Bladder microvascular endothelial cell (primary cell): ENCODE data around the gene IL11. TPM values are rescaled to one million over a fixed set of nuclear protein-coding genes. Genes with fewer than 3 reads are reported as not detected.

Experiments used
- total RNA-seq: library from RNA; depleted of rRNA; stranded (reverse); fragments of >200 nt; gene quantifications from 2 replicates; pipeline ENCODE4 v1.2.3, GENCODE V29; 2014

IL11 gene
- under 0.01 TPM in 1 of 2 replicates, not detected in the other for total RNA-seq

DNA sequence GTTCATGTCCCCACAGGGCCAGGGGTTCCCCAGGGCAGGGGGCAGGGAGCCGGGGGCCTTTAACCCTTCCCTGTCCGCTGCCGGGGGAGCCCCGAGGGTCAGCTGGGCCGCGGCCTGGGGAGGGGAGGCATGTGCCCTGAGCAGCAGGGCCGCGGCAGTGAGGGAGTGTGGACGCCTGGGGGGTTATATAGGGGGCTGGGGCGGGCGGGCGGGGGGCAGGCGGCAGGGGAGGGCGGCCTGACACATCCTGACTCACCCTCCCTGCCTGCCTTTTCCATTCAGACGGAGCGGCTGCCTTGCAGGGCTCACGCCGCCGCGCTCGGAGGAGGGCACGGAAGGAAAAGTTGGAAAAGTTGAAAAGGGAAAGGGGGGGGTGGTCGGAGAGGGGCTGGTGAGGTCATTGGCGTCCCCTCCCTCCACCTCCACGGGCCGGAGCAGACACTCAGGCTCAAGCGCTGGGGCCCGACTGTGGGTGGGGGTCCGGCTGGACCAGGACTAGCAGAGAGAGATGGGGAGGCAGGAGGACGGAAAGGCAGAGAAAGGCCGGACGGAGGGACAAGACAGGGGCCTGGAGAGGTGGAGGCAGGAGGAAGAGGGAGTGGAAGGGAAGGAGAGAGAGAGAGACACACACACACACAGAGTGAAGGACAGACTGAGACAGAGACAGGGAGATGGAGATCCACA, at the start of gene IL11:
TSS of gene IL11 (minus strand) at position 159 of the 684 bp plus-strand sequence. CDS start at position 6, 153 bp downstream.

DNA sequence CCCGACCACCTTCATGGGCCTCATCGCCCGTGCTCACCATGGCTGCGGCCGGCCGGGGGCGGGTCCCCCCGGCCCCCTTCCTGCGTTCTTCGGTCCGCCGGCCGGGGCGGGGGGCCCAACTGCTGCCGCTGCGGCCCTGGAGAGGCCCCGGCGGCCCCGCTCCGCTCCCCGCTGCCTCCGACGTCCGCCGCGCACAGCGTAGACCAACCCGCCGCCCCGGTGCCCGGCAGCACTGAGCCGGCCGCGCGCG, 37.2 kb upstream of the IL11 start, which contains the start of gene UBE2S:
TSS of gene UBE2S (minus strand) at position 239 of the 250 bp plus-strand sequence. CDS start at position 40, 199 bp downstream.

DNA sequence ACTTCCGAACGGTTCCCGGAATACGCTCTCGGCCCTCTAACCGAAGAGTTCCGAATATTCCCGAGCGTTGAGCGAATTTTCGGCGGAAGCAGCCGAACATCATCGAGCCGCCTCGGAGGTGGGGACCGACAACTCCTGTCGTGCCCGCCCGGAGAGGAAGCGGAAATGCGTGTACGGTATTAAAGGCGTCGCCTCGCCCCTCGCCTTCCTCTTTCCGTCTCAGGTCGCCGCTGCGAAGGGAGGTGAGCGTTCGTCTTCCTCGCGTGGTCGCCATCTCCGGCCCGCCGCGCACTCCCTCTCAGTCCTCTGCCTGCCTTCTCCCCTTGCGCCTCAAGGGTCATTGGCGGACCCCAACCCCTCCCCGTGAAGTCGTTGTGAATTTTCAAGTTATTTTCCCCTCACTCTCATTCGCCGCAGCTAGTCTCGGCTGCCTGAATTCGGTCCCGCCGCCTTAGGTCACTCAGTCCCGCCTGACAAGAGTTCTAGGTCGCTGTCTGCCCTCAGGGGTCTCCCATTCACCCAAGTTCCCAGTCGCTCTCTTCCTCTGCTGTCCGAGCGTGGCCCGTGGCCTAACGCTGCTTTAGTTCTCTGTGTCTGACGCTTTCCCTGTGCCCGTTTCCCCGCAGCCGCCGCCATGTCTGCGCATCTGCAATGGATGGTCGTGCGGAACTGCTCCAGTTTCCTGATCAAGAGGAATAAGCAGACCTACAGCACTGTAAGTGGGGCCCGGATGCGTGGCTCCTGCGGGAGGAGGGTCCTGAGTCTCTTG, 15.6 kb upstream of the IL11 start, which contains the start of gene RPL28:
TSS of gene RPL28 (plus strand) at position 209 of the 769 bp plus-strand sequence. CDS start at position 635, 426 bp downstream.

GRCh38 chr19:55384131-55384919, 14.1 kb upstream of the IL11 start, which contains the start of gene TMEM238:
TSS of gene TMEM238 (minus strand) at chr19:55384292. CDS start at chr19:55384259, 33 bp downstream.

DNA sequence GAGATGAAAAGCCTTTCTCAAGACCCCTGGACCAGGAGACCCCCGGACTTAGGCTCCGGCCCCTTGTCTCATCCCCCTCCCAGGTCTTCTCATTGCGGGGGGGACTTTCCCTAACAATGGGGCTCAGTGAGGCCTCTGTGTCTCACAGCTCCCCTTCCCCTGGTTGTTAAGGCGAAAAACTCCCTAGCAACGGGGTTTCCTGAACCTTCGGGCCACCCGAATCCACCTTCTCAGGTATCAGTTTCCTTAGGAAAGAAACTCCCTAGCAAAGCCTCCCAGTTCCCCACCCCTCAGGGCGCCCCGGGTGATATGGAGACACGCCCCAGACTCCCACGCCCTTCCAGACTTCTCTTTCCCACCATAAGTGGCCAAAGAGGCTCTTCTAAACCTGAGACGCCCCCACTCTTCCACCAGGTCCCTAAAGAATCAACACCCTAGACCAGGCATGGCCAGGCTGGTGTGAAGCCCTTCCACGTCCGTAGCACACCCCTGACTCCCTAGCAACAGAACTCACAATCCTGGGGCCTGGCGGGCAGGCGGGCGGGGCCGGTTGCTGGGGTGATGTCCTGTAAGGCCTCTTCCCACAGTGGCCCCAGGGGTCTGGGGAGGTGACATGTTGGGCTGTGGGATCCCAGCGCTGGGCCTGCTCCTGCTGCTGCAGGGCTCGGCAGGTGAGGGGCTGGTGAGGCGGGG, 6.1 kb upstream of the IL11 start, which contains the start of gene TMEM190:
TSS of gene TMEM190 (plus strand) at position 586 of the 693 bp plus-strand sequence. CDS start at position 614, 28 bp downstream.

GRCh38 chr19:55362990-55363716, 7.1 kb downstream of the IL11 start, which contains the start of gene GARIN5B:
TSS of gene GARIN5B (minus strand) at chr19:55363260. CDS start at chr19:55363066, 194 bp downstream.

GRCh38 chr19:55354698-55355212, 15.5 kb downstream of the IL11 start, which contains the start of gene COX6B2:
TSS of gene COX6B2 (minus strand) at chr19:55354719. CDS start at chr19:55354521, 198 bp downstream.

GRCh38 chr19:55339105-55339888, 31.0 kb downstream of the IL11 start, which contains the start of gene KMT5C:
TSS of gene KMT5C (plus strand) at chr19:55339876. CDS start at chr19:55341937, 2,061 bp downstream.

GRCh38 chr19:55325172-55325571, 45.1 kb downstream of the IL11 start, which contains the start of gene TMEM150B:
TSS of gene TMEM150B (minus strand) at chr19:55325341. CDS start at chr19:55321036, 4,305 bp downstream.

Other genes starting within 250 kb of the IL11 start
- 1.4 and 4.7 TPM in 2 replicates for gene TNNT1, start 221.3 kb downstream of the IL11 start, total RNA-seq
- gene TNNI3, start 212.7 kb downstream of the IL11 start, total RNA-seq, result not detected in 2 replicates
- 0.16 and 0.19 TPM in 2 replicates for gene DNAAF3, start 203.8 kb downstream of the IL11 start, total RNA-seq
- not detected in 2 replicates for gene SYT5, start 190.2 kb downstream of the IL11 start, total RNA-seq
- gene PTPRH, start 161.0 kb downstream of the IL11 start, total RNA-seq, result 0.25 and 0.65 TPM in 2 replicates
- 0.32 and 1.0 TPM in 2 replicates for gene TMEM86B, start 141.7 kb downstream of the IL11 start, total RNA-seq
- gene PPP6R1, start 111.4 kb downstream of the IL11 start, total RNA-seq, result 20.4 and 44.2 TPM in 2 replicates
- 21.5 and 23.5 TPM in 2 replicates for gene HSPBP1, start 90.4 kb downstream of the IL11 start, total RNA-seq
- 0.49 and 0.82 TPM in 2 replicates for gene BRSK1, start 86.5 kb downstream of the IL11 start, total RNA-seq
- gene TMEM150B, start 45.1 kb downstream of the IL11 start, total RNA-seq, result not detected in 2 replicates
- 3.9 and 6.2 TPM in 2 replicates for gene KMT5C, start 30.6 kb downstream of the IL11 start, total RNA-seq
- gene COX6B2, start 15.7 kb downstream of the IL11 start, total RNA-seq, result not detected in 2 replicates
- not detected in 2 replicates for gene GARIN5B, start 7.2 kb downstream of the IL11 start, total RNA-seq
- gene TMEM190, start 6.4 kb upstream of the IL11 start, total RNA-seq, result not detected in 2 replicates
- gene TMEM238, start 13.8 kb upstream of the IL11 start, total RNA-seq, result not detected in 2 replicates
- gene RPL28, start 15.5 kb upstream of the IL11 start, total RNA-seq, result 170 and 234 TPM in 2 replicates
- gene UBE2S, start 37.3 kb upstream of the IL11 start, total RNA-seq, result 31.8 and 82.4 TPM in 2 replicates
- not detected in 2 replicates for gene SHISA7, start 72.8 kb upstream of the IL11 start, total RNA-seq
- gene ISOC2, start 91.2 kb upstream of the IL11 start, total RNA-seq, result 38.4 and 40.0 TPM in 2 replicates
- not detected in 2 replicates for gene C19orf85, start 94.3 kb upstream of the IL11 start, total RNA-seq
- 0.81 and 1.8 TPM in 2 replicates for gene ZNF628, start 106.2 kb upstream of the IL11 start, total RNA-seq
- 9.4 and 9.8 TPM in 2 replicates for gene NAT14, start 114.7 kb upstream of the IL11 start, total RNA-seq
- 0.16 and 0.31 TPM in 2 replicates for gene SSC5D, start 118.0 kb upstream of the IL11 start, total RNA-seq
- gene SBK2, start 166.7 kb upstream of the IL11 start, total RNA-seq, result not detected in 2 replicates
- gene SBK3, start 175.1 kb upstream of the IL11 start, total RNA-seq, result 0.13 and 0.16 TPM in 2 replicates
- gene ZNF579, start 210.4 kb upstream of the IL11 start, total RNA-seq, result 2.1 and 3.0 TPM in 2 replicates
- gene FIZ1, start 229.1 kb upstream of the IL11 start, total RNA-seq, result 1.3 and 3.1 TPM in 2 replicates
- 9.5 and 10.5 TPM in 2 replicates for gene ZNF524, start 229.8 kb upstream of the IL11 start, total RNA-seq
- gene ZNF865, start 235.2 kb upstream of the IL11 start, total RNA-seq, result 0.97 and 1.5 TPM in 2 replicates